GM21447 (cell line): Measurements from ENCODE around the gene SVOPL.

Experiments used
- ATAC-seq: cut with Tn5 transposase; IDR thresholded peaks from one replicate; pipeline ENCODE4 v1.9.1; 2021; ENCODE audit not compliant: unreplicated experiment

SVOPL gene

DNA sequence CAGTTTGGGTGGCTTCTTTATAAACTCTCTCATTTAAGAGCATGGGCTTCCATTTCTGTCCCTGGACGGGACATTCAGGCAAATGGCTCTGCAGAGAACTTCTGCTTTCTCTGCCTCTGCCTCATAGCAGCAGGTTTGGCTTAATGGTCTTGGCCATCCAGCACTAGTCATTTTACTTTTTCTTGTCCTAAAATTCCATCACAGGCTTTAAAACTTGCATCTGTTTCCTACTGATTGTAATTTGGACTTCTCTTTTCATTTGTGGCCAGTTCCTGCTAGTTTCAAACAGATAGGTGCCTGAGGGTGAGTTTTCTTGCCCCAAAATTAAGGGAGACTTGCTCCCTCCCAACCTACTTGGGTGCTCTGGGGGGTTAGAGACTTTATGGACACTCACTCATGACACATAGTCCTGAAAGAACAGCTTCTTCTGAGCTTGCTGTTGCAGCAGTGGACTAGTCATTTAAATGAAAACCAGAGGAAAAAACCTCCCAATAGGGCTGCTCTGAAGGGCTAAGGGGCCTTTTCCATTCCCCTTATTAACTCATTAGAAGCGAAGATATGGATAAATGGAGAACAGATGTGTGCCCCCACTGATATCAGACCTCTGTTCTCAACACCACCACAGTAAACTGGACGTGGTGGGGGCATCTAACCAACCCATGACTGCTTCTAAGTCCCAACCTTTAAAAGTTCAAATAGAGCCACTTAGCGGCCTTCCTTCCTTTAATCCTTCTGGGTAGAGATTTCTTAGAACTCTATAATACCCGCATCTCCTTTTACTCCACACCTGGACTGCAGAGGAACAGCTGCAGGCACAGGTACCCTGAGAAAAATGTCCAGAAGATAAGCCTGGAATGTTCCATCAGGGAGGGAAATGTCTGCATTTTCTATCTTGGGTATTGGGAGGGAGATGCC, 38.8 kb downstream of the SVOPL start:
- ATAC-seq = no peak

GRCh38 chr7:138661069-138661635, 40.0 kb downstream of the SVOPL start:
- no peak for ATAC-seq

DNA sequence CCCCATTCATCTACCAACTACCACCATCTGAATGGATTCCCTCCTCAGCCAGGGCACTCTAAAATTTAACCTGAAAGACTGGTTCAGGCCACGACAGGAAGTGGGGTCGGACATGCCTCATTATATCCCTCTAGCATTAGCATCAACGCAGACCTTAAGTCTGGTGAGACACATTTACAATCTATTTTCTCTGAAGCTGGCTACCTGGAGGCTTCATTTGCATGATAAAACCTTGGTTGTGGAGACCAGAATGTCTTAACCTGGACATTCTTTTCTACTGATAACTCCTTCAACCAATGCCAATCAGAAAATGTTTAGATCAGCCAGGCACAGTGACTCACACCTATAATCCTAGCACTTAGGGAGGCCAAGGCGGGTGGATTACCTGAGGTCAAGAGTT, 42.3 kb downstream of the SVOPL start:
- no peak for ATAC-seq

DNA sequence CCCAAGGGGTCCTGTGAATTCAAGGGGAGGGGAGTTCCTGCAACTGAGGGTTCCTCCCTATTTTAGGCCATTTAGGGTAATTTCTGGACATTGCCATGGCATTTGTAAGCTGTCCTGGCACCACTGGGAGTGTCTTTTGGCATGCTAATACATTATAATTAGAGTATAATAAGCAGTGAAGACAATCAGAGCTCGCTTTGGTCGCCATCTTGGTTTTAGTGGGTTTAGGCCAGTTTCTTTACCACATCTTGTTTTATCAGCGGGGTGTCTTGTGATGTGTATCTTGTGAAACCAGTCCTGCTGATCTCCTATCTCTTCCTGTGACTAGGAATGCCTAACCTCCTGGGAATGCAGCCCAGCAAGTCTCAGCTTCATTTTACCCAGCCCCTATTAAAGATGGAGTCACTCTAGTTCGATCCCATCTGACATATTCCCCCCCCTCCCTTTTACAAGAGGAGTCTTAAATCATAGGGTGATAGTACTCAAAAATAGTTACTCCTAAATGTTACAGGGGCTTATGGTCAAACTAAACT, 43.2 kb downstream of the SVOPL start:
- no peak for ATAC-seq

- no peak for ATAC-seq
These were observed 44.2 kb downstream of the SVOPL start for GRCh38 chr7:138656952-138657351.

GRCh38 chr7:138654616-138655015, 46.5 kb downstream of the SVOPL start:
- ATAC-seq = no peak

GRCh38 chr7:138649506-138649905, 51.7 kb downstream of the SVOPL start:
- ATAC-seq = no peak

- ATAC-seq = no peak
These were observed 55.9 kb downstream of the SVOPL start for GRCh38 chr7:138645284-138645683.

GRCh38 chr7:138632826-138633602, 68.1 kb downstream of the SVOPL start:
- ATAC-seq = no peak

DNA sequence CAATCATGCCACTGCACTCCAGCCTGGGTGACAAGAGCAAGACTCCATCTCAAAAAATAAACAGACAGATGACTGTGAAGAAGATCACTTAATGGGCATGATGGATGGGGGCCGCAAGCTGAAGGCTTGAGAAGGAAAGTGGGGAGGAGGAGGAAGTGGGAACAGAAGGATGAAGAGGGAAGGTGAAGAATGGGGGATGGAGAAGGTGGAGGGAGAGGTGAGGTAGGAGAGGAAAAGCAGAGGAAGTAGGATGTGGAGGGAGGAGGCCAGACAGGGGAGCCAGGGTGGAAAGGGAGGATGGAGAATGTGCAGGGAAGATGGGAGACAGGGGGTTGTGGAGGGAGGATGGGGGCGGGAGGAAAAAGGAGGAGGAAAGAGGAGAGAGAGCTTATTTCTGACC, 68.8 kb downstream of the SVOPL start:
- ATAC-seq = no peak

DNA sequence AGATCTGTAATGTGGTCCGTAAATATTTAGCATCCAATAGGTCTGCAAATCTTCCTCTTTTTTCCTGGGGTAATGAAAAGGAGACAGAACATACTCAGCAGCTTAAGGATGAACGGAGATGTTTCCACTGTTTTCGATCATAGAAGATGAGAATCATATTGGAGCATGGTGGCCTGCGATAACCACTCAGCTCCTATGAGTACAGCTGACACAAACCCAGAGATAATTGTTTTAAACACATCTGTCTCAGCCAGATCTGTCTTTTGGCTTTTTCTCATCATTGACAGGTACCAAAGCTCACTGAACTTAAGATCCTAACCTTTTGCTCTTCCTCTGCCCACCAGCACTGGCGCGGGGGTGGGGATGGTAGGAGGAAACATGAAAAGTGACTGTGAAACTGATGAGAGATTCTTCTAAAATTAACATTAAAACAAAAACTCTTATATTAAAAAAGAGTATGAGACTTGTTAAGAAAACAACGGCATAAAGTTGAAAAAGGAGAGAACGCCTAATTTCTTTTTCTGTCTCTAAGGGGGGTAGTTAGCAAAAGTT, 71.0 kb downstream of the SVOPL start:
- no peak for ATAC-seq

DNA sequence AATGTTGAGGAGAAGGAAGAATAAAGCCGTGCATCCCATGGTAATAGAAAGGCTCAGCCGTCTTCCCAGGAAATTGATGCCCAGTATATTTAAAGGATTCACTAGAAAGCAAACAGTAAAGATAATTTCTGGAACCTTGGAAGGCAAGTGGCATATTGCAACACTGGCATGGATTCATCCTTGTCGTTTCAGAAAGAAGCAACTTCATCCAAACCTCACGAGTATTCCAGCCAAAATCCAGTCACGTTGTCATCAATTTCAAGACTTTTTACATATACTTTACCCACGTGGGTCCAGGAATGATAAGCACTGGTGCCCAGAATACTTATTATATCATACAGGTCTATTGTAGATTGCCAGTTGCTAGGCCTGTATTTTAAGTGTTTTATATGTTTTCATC, 73.8 kb downstream of the SVOPL start:
- ATAC-seq = no peak

DNA sequence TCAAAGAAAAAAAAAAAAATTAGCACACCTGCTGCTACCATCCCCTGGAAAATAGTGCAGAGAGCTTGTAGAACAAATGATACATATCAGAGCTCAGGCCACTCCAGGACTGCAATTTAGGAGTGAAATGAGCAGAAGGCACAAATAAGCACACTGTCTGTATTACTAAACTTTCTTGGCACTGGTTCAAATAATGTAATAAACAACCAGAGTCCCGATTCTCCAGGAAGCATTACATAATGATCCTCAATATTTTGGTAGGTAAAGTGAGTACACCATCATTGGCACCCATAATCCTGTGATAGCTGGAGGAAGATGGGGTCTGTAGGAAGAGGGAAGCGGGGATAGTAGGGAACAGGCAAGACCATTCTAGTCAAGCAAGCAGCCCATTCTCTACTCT, 74.3 kb downstream of the SVOPL start:
- no peak for ATAC-seq

GRCh38 chr7:138625849-138626230, 75.3 kb downstream of the SVOPL start:
- no peak for ATAC-seq

GRCh38 chr7:138625084-138625848, 75.9 kb downstream of the SVOPL start:
- ATAC-seq = no peak

GRCh38 chr7:138622841-138623240, 78.3 kb downstream of the SVOPL start:
- no peak for ATAC-seq

DNA sequence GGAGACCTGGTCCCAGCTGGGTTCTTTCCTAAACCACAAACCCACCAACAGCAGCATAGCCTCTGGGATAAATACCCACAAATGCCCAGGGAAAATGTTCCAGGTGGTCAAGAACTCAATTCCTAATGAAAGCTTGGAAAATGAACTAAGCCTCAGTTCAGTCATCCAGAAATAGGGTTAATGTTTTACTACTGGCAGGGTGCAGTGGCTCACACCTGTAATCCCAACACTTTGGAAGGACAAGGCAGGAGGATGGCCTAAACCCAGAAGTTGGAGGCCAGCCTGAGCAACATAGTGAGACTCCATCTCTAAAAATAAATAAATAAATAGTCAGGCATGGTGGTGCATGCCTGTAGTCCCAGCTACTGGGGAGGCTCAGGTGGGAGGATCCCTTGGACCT, 82.2 kb downstream of the SVOPL start:
- no peak for ATAC-seq

DNA sequence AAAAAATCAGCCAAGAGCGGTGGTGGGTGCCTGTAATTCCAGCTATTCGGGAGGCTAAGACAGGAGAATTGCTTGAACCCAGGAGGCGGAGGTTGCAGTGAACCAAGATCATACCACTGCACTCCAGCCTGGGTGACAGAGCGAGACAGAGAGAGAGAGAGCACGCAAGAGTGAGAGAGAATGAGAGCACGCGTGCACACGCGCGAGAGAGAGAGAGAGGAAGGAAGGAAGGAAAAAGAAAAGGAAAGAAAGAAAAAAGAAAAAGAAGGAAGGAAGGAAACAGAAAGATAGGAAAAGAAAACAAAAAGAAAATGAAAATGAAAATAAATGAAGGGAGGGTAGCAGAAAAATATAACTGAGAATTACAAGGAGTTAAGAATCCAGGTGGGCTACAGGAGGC, 82.7 kb downstream of the SVOPL start:
- no peak for ATAC-seq

DNA sequence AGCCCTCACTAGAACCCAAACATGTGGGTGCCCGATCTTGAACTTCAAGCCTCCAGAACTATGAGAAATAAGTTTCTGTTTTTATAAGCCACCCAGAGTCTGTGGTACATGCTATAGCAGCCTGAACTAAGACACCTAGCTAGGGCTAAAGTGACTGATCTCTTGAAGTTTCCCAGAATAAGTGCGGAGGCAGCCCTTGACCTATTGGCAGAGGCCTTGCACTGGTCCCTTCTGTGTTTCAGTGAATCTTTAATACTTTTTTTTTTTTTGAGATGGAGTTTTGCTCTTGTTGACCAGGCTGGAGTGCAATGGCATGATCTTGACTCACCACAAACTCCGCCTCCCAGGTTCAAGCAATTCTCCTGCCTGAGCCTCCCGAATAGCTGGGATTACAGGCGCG, 85.1 kb downstream of the SVOPL start:
- ATAC-seq = no peak

DNA sequence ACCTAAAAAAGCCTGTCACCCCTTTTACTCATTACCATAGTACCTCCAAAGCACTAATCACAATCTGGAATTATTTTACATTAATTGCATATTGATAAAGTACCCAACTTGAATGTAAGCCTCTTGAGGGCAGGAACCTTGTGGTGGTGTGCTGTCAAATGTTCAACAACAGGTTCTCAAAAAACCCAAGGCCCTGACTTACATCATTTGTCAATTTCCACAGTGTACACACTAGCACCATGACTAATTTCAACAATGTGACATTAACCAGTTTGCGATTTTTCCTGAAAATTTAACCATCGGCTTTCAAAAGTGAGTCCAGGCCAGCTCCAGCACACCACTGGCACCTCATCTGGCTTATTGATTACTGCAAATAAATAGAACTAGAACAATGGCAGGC, 87.5 kb downstream of the SVOPL start:
- ATAC-seq = no peak
